K562 (cell line): ENCODE data around the gene TNFSF4. TPM values are rescaled to one million over a fixed set of nuclear protein-coding genes. Genes with fewer than 3 reads are reported as not detected.
A peak's percentile ranks its signal among the peaks of the same experiment; 100 is the strongest.

Experiments used
- ATAC-seq: fragments of 200-7000 bp; cut with Tn5 transposase; 3 replicates; pipeline ENCODE4 v1.9.1; 2020; ENCODE audit warnings: moderate library complexity
- BruUV-seq: library from RNA; stranded (reverse); fragments of 400-500 nt; replicated peaks from 2 replicates; lab custom pipeline; 2021; lab: Mats Ljungman, UMichigan
- CTCF ChIA-PET: fragments of 300-600 bp; formaldehyde crosslinking; extraction: SDS; loops from one replicate; lab custom pipeline; 2021; ENCODE audit warnings: low intra/inter-chr PET ratio; lab: Yijun Ruan, JAX
- POLR2A ChIA-PET: fragments of 300-600, 350-650 bp; sonication (Branson Sonifier 250); formaldehyde crosslinking; extraction: SDS; loops from one replicate; lab custom pipeline; 2021; ENCODE audit warnings: antibody characterized with exemption, inconsistent platforms; lab: Yijun Ruan, JAX
- DNase-seq, 4 experiments: peaks; one replicate each; pipeline versions ENCODE4 v3.0.0 to v3.0.0-alpha.2; 2011 to 2018; ENCODE audit warnings: low spot score in 3 of 4, mixed read lengths in 3 of 4; ENCODE audit errors: extremely low read depth in 1 of 4
- FAIRE-seq: peaks from 2 replicates; lab custom pipeline; 2011; peaks lifted over from hg19 to GRCh38; lab: Jason Lieb, UNC
- H2AFZ ChIP-seq: 2 replicates; pipeline ENCODE4 v1.6.0; 2011; ENCODE audit warnings: low read depth, low read length, control low read depth, inconsistent platforms
- H3K27ac ChIP-seq: fragments of 200-600 bp; 3 replicates; pipeline ENCODE4 v1.8.0; 2011; ENCODE audit warnings: low read depth, mild to moderate bottlenecking, control low read depth, inconsistent platforms, low read length, moderate library complexity, mixed read lengths; ENCODE audit errors: extremely low read depth
- H3K27me3 ChIP-seq, 2 experiments: fragments of 300-600 bp in 1 of 2; 2 replicates in 1 of 2; 3 replicates in 1 of 2; pipeline versions ENCODE4 v1.6.0 to v1.8.0; 2011; ENCODE audit warnings: inconsistent platforms in 2 of 2, low read length in 2 of 2, mild to moderate bottlenecking in 1 of 2, mixed read lengths in 1 of 2, moderate library complexity in 1 of 2; ENCODE audit not compliant: control insufficient read depth in 2 of 2, insufficient read depth in 2 of 2
- H3K36me3 ChIP-seq: fragments of 300-600 bp; 3 replicates; pipeline ENCODE4 v1.8.0; 2011; ENCODE audit warnings: mild to moderate bottlenecking, low read length, inconsistent platforms; ENCODE audit not compliant: control insufficient read depth, insufficient read depth
- H3K4me1 ChIP-seq, 2 experiments: fragments of 200-600 bp in 1 of 2; replicated peaks in 1 of 2; 2 replicates in 1 of 2; 3 replicates in 1 of 2; pipeline versions ENCODE4 v1.5.1 to v1.8.0; 2011; ENCODE audit warnings: inconsistent platforms in 2 of 2, low read length in 2 of 2, mild to moderate bottlenecking in 1 of 2, mixed read lengths in 1 of 2, moderate library complexity in 1 of 2; ENCODE audit not compliant: control insufficient read depth in 2 of 2, insufficient read depth in 2 of 2
- H3K4me2 ChIP-seq: 2 replicates; pipeline ENCODE4 v1.6.1; 2011; ENCODE audit warnings: low read length, control low read depth, inconsistent platforms, mixed read lengths; ENCODE audit not compliant: insufficient read depth
- H3K4me3 ChIP-seq: fragments of 200-600 bp; sonication (generic), shearing (Covaris generic); 2 replicates; pipeline ENCODE4 v1.5.1; 2016; ENCODE audit warnings: control low read depth, inconsistent platforms
- H3K79me2 ChIP-seq: fragments of 200-600 bp; 3 replicates; pipeline ENCODE4 v1.8.0; 2011; ENCODE audit warnings: low read length, inconsistent platforms; ENCODE audit not compliant: control insufficient read depth, insufficient read depth
- H3K9ac ChIP-seq, 2 experiments: 2 replicates each; pipeline versions ENCODE4 v1.6.0 to v1.6.1; 2011; ENCODE audit warnings: low read depth in 2 of 2, low read length in 2 of 2, control low read depth in 1 of 2, inconsistent platforms in 1 of 2, mild to moderate bottlenecking in 1 of 2, mixed read lengths in 1 of 2; ENCODE audit not compliant: insufficient read depth in 1 of 2
- H3K9me1 ChIP-seq: one replicate; pipeline ENCODE4 v1.6.0; 2011; ENCODE audit warnings: inconsistent platforms, mild to moderate bottlenecking, low read length, moderate library complexity; ENCODE audit not compliant: control insufficient read depth, insufficient read depth
- H3K9me3 ChIP-seq: replicated peaks from 2 replicates; pipeline ENCODE4 v1.5.1; 2011; ENCODE audit warnings: low read depth, low read length, inconsistent platforms; ENCODE audit not compliant: control insufficient read depth, insufficient read depth
- H4K20me1 ChIP-seq: replicated peaks from 2 replicates; pipeline ENCODE4 v1.6.1; 2011; ENCODE audit warnings: low read length, inconsistent platforms, mixed read lengths; ENCODE audit not compliant: control insufficient read depth, insufficient read depth
- KAT8 ChIP-seq: fragments of 450-650 bp; IDR thresholded peaks from 2 replicates; pipeline ENCODE4 v1.6.1; 2016; ENCODE audit warnings: low read depth, mild to moderate bottlenecking
- RBM25 ChIP-seq: fragments of 200-400 bp; formaldehyde crosslinking; IDR thresholded peaks from 2 replicates; pipeline ENCODE4 v1.6.1; 2018; ENCODE audit warnings: low read length, low read depth, moderate library complexity; ENCODE audit not compliant: severe bottlenecking
- SPI1 ChIP-seq: IDR thresholded peaks from 2 replicates; pipeline ENCODE4 v1.6.1; 2011; ENCODE audit warnings: low read depth, low read length, control low read depth, borderline replicate concordance
- ZBTB7A ChIP-seq: IDR thresholded peaks from 2 replicates; pipeline ENCODE4 v1.6.1; 2011; ENCODE audit warnings: low read depth, mild to moderate bottlenecking, low read length, moderate library complexity, borderline replicate concordance; ENCODE audit not compliant: control insufficient read depth
- ZKSCAN1 ChIP-seq: fragments of 150-350 bp; IDR thresholded peaks from 2 replicates; pipeline ENCODE4 v1.6.1; 2016; ENCODE audit warnings: low read depth, low read length
- ZNF184 ChIP-seq: sonication (generic); formaldehyde crosslinking; IDR thresholded peaks from 2 replicates; pipeline ENCODE4 v1.5.0; 2020; ENCODE audit warnings: missing genetic modification reagents
- ZNF785 ChIP-seq: fragments of 250-450 bp; sonication (Bioruptor Pico); IDR thresholded peaks from 2 replicates; pipeline ENCODE4 v1.4.0; 2020; ENCODE audit warnings: mild to moderate bottlenecking
- in situ Hi-C: fragments of 300-500 bp; cut with MboI; formaldehyde crosslinking; loops from 4 replicates; pipeline ENCODE4 v1.15.0; 2018; ENCODE audit warnings: inconsistent platforms, mixed read lengths
- intact Hi-C: fragments of 100-400 bp; cut with micrococcal nuclease; formaldehyde crosslinking; loops from 2 replicates; pipeline ENCODE4 v1.14.2; 2022
- polyA plus RNA-seq, 8 experiments: library from polyadenylated mRNA; depleted of rRNA in 4 of 8; stranded (reverse) in 5 of 8; unstranded in 3 of 8; fragments of >200 nt; fragmentation: Nextera tagmentation in 2 of 8; fragmentation: Illumina TruSeq in 1 of 8; extraction: Ambion mirVana in 2 of 8; extraction: Trizol in 1 of 8; gene quantifications; 2 replicates each; pipeline versions ENCODE4 v1.2.1 to v1.2.3, GENCODE V29; 2011 to 2014; ENCODE audit warnings: inconsistent platforms in 1 of 8, missing spikeins in 1 of 8
- total RNA-seq, 7 experiments: library from RNA; depleted of rRNA in 6 of 7; stranded (reverse); fragments of >200 nt in 6 of 7; fragmentation: Illumina TruSeq in 2 of 7; extraction: Trizol in 2 of 7; gene quantifications; 2 replicates each; pipeline versions ENCODE4 v1.2.1 to v1.2.3, GENCODE V29; 2011 to 2021; ENCODE audit warnings: low replicate concordance in 1 of 7
- TF ChIP-seq, protein P1 (sequence below), 2 experiments: IDR thresholded peaks; 2 replicates each; pipeline ENCODE4 v1.6.1; 2012; ENCODE audit warnings: improper control_type of control experiment in 2 of 2, low read depth in 2 of 2, low read length in 2 of 2, borderline replicate concordance in 1 of 2
- TF ChIP-seq, protein P2 (sequence below): fragments of 450-650 bp; IDR thresholded peaks from 2 replicates; pipeline ENCODE4 v1.6.1; 2018; ENCODE audit warnings: mild to moderate bottlenecking, low read depth; ENCODE audit not compliant: partially characterized antibody
- TF ChIP-seq, protein P3 (sequence below): fragments of 250-450 bp; sonication (Bioruptor Pico); IDR thresholded peaks from 2 replicates; pipeline ENCODE4 v1.4.0; 2020; ENCODE audit warnings: mild to moderate bottlenecking, moderate library complexity

The TNFSF4 gene
- total and polyA plus RNA-seq, 9 of the 15 experiments (the other 6 are each of a cell fraction or from before 2014, with no cell fraction given) = 0.08 to 0.23 (median 0.15) TPM; not detected in 1

DNA sequence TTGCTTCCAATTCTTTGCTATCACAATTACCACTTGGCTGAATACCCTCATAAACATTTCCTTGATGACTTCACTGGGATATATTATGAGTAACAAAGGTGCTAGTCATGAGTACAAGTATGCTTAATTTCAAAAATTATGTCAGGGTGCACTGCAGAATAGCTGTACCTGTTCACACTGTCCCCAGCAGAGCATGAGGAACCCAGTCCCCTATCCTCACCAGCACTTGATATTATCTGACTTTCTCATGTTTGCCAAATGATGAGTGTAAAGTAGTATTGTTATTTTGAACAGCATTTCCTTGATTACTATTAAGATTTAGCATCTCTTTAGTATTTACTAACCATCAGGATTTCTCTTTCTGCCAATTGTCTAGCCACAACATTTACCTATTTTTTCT is 33.5 kb upstream of the TNFSF4 start:
- no TSS peak for BruUV-seq
- Histone ChIP-seq H3K79me2 (no peaks in the 10 kb centered on the region), H2AFZ (no peak overlapping the region), H3K4me2 (no peak overlapping the region), H3K9me3 (no peaks in the 10 kb centered on the region; the same call in 1 of the 2 replicates), H3K27ac (no peak overlapping the region), H3K4me1 (no peaks in the 10 kb centered on the region), H3K27me3 (no peaks in the 10 kb centered on the region), H4K20me1 (no peaks in the 10 kb centered on the region), H3K4me3 (no peak overlapping the region), H3K9ac (no peak overlapping the region), H3K9me1 (no peaks in the 10 kb centered on the region), H3K36me3 (no peaks in the 10 kb centered on the region)
- in situ Hi-C loops = no loop called here
- no peak for TF ChIP-seq ZNF785 (CRISPR knock-in tag)
- TF ChIP-seq KAT8 = no peak
- TF ChIP-seq, protein P1, sequence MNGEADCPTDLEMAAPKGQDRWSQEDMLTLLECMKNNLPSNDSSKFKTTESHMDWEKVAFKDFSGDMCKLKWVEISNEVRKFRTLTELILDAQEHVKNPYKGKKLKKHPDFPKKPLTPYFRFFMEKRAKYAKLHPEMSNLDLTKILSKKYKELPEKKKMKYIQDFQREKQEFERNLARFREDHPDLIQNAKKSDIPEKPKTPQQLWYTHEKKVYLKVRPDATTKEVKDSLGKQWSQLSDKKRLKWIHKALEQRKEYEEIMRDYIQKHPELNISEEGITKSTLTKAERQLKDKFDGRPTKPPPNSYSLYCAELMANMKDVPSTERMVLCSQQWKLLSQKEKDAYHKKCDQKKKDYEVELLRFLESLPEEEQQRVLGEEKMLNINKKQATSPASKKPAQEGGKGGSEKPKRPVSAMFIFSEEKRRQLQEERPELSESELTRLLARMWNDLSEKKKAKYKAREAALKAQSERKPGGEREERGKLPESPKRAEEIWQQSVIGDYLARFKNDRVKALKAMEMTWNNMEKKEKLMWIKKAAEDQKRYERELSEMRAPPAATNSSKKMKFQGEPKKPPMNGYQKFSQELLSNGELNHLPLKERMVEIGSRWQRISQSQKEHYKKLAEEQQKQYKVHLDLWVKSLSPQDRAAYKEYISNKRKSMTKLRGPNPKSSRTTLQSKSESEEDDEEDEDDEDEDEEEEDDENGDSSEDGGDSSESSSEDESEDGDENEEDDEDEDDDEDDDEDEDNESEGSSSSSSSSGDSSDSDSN (IDR thresholded peaks at IDR 0.05; ENCODE audit: borderline replicate concordance in 1 of 2, low read depth in 2 of 2, low read length in 2 of 2) = no peak
- TF ChIP-seq SPI1 = no peak
- peak; percentile 89 for TF ChIP-seq ZNF184 (CRISPR knock-in tag)
- peak; percentile 70 for TF ChIP-seq RBM25
- TF ChIP-seq ZBTB7A = no peak
- TF ChIP-seq, protein P2, sequence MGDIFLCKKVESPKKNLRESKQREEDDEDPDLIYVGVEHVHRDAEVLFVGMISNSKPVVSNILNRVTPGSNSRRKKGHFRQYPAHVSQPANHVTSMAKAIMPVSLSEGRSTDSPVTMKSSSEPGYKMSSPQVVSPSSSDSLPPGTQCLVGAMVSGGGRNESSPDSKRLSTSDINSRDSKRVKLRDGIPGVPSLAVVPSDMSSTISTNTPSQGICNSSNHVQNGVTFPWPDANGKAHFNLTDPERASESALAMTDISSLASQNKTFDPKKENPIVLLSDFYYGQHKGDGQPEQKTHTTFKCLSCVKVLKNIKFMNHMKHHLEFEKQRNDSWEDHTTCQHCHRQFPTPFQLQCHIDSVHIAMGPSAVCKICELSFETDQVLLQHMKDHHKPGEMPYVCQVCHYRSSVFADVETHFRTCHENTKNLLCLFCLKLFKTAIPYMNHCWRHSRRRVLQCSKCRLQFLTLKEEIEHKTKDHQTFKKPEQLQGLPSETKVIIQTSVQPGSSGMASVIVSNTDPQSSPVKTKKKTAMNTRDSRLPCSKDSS = no peak
- TF ChIP-seq, protein P3, sequence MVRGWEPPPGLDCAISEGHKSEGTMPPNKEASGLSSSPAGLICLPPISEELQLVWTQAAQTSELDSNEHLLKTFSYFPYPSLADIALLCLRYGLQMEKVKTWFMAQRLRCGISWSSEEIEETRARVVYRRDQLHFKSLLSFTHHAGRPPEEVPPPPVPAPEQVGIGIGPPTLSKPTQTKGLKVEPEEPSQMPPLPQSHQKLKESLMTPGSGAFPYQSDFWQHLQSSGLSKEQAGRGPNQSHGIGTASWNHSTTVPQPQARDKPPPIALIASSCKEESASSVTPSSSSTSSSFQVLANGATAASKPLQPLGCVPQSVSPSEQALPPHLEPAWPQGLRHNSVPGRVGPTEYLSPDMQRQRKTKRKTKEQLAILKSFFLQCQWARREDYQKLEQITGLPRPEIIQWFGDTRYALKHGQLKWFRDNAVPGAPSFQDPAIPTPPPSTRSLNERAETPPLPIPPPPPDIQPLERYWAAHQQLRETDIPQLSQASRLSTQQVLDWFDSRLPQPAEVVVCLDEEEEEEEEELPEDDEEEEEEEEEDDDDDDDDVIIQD (CRISPR knock-in tag) = no peak
- TF ChIP-seq ZKSCAN1 = no peak
- CTCF ChIA-PET = no interaction called here
- POLR2A ChIA-PET = no interaction called here
- intact Hi-C loops = no loop called here
- no peak for FAIRE-seq
- no peak for ATAC-seq
- DNase-seq = no peak
